ENCODE data around the gene CAD. TPM values are rescaled to one million over a fixed set of nuclear protein-coding genes. Genes with fewer than 3 reads are reported as not detected.
A peak's percentile ranks its signal among the peaks of the same experiment; 100 is the strongest.

Gene CAD
- total and polyA plus RNA-seq, 9 of the 15 experiments (the other 6 are each of a cell fraction or from before 2014, with no cell fraction given): 7.5 to 126 (median 33.7) TPM

DNA sequence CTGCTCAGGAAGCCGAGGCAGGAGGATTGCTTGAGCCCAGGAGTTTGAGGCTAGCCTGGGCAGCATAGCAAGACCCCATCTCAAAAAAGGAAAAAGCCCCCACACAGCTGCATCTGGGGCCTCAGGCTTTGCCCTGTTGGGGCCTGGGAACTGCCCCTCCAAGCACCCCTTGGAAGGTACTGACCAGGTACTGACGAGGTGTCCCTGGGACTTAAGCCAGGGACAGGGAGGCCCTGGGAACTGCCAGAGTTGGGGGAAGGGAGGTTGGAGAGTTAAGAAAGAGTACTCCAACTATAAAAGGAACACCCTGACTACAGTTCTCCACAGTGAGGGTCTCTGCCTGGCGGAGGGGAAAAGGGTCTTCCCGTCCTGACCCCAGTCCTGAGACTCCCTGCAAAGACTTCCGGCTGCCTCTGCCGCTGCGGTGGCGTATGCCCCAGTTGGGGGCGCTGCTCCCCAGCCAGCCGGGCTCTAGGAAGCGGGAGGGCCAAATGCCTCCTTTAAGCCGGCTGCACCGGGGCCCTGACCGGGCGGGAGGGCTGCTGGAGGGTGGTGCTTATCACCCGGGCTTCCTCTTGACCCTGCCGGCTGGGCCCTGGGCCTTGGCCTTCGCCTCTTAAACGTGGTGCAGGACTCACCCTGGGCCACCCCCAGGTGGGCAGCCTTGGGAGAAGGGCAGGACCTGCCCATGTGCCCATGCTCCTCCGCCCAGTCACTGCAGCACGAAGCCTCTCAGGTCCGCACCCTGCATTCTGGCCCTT lies 32.9 kb downstream of the CAD start (continued):
- TF ChIP-seq TAF7 (tag; IDR thresholded peaks at IDR 0.05) (no peak), RHOXF2B (CRISPR knock-in tag; conservative IDR thresholded peaks at IDR 0.05) (no peak), NCOA2 (IDR thresholded peaks at IDR 0.05; ENCODE audit: partially characterized antibody in 2 of 2) (no peak), BRF2 (IDR thresholded peaks at IDR 0.05; ENCODE audit: borderline replicate concordance, insufficient read depth, insufficient read length) (no peak), ZEB2 (IDR thresholded peaks at IDR 0.05) (no peak), ZFX (CRISPR knock-in tag; IDR thresholded peaks at IDR 0.05) (peak; percentile 75), SAFB (IDR thresholded peaks at IDR 0.05; ENCODE audit: borderline replicate concordance, low read depth, low read length) (no peak), ZNF212 (CRISPR knock-in tag; IDR thresholded peaks at IDR 0.05) (no peak), SNAPC5 (CRISPR knock-in tag; IDR thresholded peaks at IDR 0.05) (no peak), POLR2B (IDR thresholded peaks at IDR 0.05; ENCODE audit: low read depth, partially characterized antibody) (no peak), SNRNP70 (optimal IDR thresholded peaks at IDR 0.05; ENCODE audit: low read depth, low read length) (no peak), NRF1 (conservative IDR thresholded peaks at IDR 0.05 in 1 of 2, IDR thresholded peaks at IDR 0.05 in 1 of 2) (no peak), FOXJ2 (tag; IDR thresholded peaks at IDR 0.05) (no peak), GTF2A2 (tag; IDR thresholded peaks at IDR 0.05) (no peak), CBFA2T2 (conservative IDR thresholded peaks at IDR 0.05) (no peak), KLF6 (CRISPR knock-in tag; IDR thresholded peaks at IDR 0.05; ENCODE audit: borderline replicate concordance) (no peak), HNRNPUL1 (IDR thresholded peaks at IDR 0.05; ENCODE audit: low read length) (no peak), ZNF584 (CRISPR knock-in tag; IDR thresholded peaks at IDR 0.05; ENCODE audit: low read depth) (no peak), RNF219 (CRISPR knock-in tag; IDR thresholded peaks at IDR 0.05) (no peak), EHMT2 (IDR thresholded peaks at IDR 0.05) (no peak), DACH1 (IDR thresholded peaks at IDR 0.05; ENCODE audit: partially characterized antibody) (no peak), SMARCC2 (IDR thresholded peaks at IDR 0.05; ENCODE audit: low read depth) (no peak), SAFB2 (IDR thresholded peaks at IDR 0.05; ENCODE audit: borderline replicate concordance, low read depth, low read length, severe bottlenecking) (no peak)
- TF ChIP-seq, protein P1, sequence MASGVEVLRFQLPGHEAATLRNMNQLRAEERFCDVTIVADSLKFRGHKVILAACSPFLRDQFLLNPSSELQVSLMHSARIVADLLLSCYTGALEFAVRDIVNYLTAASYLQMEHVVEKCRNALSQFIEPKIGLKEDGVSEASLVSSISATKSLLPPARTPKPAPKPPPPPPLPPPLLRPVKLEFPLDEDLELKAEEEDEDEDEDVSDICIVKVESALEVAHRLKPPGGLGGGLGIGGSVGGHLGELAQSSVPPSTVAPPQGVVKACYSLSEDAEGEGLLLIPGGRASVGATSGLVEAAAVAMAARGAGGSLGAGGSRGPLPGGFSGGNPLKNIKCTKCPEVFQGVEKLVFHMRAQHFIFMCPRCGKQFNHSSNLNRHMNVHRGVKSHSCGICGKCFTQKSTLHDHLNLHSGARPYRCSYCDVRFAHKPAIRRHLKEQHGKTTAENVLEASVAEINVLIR (CRISPR knock-in tag; IDR thresholded peaks at IDR 0.05): no peak
